ENCODE results near the gene CAVIN4.

CAVIN4 gene

GRCh38 chr9:100590481-100590880 lies 12.6 kb downstream of the CAVIN4 start:
- no peak for DNase-seq (ENCODE audit: low read depth in 2 of 2)

DNA sequence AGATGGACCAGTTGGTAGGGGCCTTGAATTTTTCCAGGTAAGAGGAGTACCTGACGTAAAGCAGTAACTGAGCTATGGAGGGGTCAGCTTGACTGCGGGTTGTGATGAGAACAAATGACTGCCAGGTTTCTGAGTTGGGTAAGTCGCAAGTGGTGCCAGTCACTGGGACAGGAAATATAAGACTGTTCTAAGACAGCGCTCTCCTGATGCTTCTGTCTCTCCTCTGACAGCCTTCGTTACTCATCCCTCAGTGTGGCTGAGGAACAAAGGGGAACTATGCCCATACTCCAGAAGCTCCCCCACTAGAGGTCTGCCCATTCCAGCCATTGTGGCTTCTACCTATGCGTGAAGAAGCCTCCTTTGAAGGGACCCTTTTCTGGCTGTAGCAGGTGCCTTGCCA lies 13.3 kb downstream of the CAVIN4 start:
- DNase-seq (ENCODE audit: low read depth in 2 of 2): no peak

DNA sequence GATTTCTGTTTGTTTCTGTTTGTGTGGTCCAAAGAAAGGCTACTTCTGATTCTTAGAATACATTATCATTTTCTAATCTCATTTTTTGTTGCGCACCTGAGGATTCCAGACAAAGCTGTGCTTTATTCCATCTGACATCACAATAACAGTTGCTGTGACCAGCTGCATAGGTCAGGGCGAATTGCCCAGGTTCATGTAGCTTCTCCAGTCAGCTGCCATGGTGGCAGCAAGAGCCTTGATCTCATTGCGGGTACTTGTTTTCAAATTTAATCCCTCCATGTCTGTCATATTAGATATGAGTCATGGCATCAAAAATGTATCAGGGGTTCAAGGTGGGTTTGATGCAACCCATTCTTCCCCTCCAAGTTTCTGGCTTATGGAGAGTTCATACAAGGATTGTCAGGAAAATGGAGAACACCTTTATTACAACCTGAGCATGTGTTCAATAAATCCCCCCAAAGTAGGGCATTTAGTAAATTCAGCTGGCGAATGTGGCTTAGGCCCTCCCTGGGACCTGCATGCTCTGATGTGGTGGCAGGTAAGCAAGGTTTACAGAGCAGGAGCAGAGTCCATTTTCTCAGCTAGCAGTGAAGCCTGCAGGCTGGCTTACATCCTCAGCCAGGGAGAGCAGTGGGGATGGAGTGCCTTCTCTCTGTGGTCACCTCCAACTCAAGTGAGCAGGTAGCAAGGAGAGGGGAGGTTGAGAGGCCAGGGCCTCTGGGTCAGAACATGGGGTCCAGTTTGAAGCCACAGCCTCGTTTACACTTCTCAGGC lies 13.9 kb downstream of the CAVIN4 start:
- DNase-seq (ENCODE audit: low read depth in 2 of 2): no peak

DNA sequence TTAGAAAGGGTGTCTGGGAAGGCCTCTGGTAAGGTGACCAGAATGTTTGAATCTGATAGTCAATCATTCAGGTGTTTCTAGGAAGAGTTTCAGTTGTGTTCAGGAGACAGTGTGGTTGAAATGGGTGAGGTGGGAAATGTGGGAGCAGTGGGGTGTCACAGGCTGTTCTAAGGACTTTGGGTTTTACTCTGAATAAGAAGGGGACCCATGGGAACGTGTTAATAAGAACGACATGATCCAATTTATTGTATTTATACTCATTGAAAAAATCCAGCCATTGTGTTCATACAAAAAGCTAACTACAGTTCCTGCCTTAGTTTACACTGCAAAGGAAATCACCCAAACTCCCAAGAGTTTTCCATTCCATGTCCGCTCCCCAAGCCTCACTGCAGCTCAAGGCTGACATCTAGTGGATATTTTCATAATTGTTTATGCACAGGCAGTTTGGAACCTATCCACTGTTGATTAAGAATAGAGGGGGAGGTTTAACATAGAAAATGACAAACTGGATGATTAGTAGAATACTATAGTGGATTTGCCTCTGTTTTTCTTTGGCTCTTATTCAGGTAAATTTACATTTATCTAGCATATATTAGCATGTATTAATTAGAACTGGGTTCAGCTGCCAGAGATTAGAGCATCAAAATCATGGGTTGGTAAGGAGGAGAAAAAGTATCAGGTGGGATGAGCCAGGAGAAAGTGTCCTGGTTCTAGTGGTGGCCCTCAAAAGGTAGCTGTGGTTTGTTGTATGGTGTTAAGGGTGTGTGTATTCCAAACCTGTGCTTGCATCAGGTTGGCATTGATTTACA lies 17.7 kb downstream of the CAVIN4 start:
- no peak for DNase-seq (ENCODE audit: low read depth in 2 of 2)

DNA sequence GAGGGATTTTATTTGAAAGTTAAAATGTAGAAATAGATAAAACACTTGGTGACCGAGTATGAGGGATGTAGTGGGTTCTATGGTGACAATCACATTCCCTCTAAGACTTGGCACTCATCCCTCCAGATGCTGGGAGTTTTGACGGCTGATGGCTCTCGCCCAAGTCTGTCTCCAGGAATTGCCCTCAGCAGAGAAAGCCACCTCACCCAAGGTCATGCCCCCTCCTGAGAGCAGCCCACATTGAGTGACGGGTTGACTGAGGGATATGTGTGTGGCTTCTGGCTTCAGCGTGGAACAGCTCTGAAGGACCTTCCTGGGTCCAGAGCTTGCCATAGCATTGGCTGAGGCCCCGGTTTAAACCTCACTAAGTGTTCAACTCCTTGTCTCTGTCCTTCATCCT lies 19.4 kb downstream of the CAVIN4 start:
- DNase-seq (ENCODE audit: low read depth in 2 of 2): no peak

DNA sequence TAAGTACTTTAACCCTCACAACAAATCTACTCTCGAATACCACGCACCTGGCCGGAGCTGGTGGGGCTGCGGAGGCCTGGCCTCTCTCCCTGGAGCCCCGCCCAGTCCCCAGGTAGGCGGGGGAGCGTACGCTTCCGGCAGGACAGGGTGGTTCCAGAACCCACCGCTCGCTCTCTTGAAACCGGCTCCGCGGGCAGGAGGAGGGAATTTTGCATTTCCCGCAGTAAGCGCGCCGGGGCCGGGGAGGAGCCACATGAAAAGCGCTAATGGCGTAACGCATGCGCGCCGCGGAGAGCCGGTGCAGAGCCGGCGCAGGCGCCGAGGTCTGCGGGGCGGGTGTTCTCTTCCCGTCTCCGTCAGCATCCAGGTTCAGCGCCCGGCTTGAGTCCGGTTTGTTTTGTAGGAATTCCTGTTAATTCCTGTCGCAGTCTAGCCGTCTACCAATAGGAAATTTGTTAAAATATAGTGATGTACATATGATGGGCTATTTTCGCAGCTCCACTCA lies 20.8 kb downstream of the CAVIN4 start:
- peak; percentile 50 to 68 for DNase-seq (ENCODE audit: low read depth in 2 of 2)

DNA sequence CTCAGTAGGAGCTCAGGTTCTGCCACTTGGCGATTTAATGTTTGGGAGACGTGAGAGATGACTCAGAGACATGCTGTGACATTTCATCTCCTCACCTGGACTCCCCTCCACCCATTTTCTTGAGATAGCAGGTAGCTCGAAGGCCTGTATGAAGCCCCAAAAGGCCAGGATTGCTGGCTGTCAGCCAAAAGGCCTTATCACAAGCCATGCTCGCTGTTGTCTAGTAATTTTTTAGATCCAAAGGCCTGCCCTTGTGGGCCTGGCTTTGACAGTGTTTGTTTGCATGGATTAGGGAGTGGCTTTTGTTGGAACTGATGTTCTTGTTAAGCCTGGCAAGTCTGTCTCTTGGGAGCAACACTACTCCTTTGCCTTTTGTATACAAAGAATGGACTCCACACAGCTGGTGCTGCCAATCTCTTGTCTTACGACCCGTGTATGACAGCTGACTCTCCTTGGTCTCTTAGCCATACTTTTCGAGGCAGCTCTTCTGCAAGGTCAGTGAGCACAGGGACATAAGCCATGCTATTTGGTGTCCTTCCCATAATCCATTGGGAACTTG lies 22.7 kb downstream of the CAVIN4 start:
- DNase-seq (ENCODE audit: low read depth in 2 of 2): no peak

DNA sequence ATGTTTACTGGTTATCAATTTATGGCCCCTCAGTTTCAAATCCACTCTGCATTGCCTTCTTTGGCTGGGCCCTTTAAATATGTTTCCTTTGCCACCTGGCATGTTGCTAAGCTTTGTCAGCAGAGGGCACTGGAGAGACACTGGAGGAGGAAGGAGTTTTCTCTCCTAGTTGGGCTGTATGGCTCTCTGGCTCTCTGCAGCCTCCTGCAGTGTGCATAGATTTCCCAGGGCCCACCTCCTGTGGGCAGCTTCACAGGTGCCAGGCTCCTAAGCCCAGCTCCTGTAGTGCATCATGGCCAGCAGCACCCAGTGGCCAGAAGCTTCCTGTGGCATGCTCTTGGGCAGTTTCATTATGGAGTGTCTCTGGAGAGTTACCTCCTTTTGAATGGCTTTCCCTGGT lies 23.3 kb downstream of the CAVIN4 start:
- DNase-seq (ENCODE audit: low read depth in 2 of 2): peak; percentile 17 to 36

- no peak for DNase-seq (ENCODE audit: low read depth in 2 of 2)
Observed at GRCh38 chr9:100602342-100602801, 24.5 kb downstream of the CAVIN4 start.

DNA sequence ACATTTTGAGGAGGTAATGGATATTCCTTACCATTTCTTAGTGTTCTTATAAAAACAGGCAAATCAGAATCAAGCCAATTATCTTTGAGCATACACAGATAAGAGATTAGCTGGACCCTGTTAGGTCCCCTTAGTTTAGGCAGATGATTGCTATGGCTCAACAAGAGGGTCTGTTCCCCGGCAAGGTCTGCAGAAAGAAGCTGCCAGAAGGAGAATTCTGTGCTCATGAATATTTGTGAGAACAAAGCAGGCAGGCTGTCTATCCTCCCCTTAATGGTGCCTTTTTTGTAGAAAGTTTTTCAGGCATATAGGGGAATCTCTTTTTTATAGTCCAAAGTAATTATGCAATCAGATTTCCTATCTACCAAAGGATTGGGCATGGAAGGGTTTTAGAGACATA lies 27.5 kb downstream of the CAVIN4 start:
- DNase-seq (ENCODE audit: low read depth in 2 of 2): no peak

GRCh38 chr9:100619194-100619593 lies 41.3 kb downstream of the CAVIN4 start:
- DNase-seq (ENCODE audit: low read depth in 2 of 2): no peak

- DNase-seq (ENCODE audit: low read depth in 2 of 2): no peak
Observed at GRCh38 chr9:100619665-100620064, 41.8 kb downstream of the CAVIN4 start.

DNA sequence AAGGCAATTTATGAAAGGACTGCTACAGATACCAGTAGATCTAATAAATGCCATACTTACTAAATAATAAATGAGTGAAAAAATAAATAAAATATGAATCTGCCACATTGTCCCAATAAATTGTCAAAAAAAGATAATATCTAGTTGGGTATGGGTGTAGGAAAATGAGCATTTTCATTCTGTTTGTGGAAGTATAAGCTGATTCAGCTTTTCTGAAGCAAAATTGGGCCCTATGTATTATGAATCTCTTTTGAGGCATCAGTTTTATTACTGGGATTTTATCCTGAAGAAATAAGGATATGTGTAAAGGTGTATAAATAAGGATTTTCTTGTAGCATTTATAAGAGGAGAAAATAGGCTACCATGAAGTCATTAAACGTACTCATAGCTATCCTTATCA lies 46.1 kb downstream of the CAVIN4 start:
- no peak for DNase-seq (ENCODE audit: low read depth in 2 of 2)

DNA sequence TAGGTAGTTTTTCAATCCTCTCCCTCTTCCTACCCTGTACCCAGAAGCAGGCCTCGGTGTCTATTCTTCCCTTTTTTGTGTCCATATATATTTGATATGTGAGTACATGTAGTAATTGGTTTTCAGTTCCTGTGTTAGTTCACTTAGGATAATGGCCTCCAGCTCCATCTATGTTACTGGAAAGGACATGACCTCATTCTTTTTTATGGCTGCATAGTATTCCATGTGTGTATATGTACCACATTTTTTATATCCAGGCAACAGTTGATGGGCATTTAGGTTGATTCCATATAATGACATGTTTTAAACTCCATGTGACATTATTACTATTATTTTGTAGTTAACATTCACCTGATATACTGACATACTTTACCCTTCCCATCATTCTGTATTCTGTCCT lies 49.1 kb downstream of the CAVIN4 start:
- no peak for DNase-seq (ENCODE audit: low read depth in 2 of 2)

DNA sequence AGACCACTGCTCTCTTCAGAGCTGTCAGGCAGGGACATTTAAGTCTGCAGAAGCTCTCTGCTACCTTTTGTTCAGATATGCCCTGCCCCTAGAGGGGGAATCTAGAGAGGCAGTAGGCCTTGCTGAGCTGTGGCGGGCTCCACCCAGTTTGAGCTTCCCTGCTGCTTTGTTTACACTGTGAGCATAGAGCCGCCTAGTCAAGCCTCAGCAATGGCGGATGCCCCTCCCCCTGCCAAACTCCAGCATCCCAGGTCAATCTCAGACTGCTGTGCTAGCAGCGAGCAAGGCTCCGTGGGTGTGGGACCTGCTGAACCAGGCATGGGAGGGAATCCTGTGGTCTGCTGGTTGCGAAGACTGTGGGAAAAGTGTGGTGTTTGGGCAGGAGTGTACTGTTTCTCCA lies 59.9 kb downstream of the CAVIN4 start:
- DNase-seq (ENCODE audit: low read depth in 2 of 2): no peak

Data from stimulated activated CD4-positive, alpha-beta T cell treated with anti-CD3 and anti-CD28 coated beads, Interleukin-15, amount 100 ng/mL, for 48 hours (primary cell).